ENCODE results near the gene MSL1.

Gene MSL1

GRCh38 chr17:40091691-40092397 lies 29.9 kb upstream of the MSL1 start:
- no peak for DNase-seq

GRCh38 chr17:40092581-40092980 lies 29.2 kb upstream of the MSL1 start:
- DNase-seq = no peak

GRCh38 chr17:40093005-40093579 lies 28.7 kb upstream of the MSL1 start:
- no peak for DNase-seq

- no peak for DNase-seq
These were observed 28.1 kb upstream of the MSL1 start for GRCh38 chr17:40093580-40094201.

- DNase-seq = no peak
These were observed 26.9 kb upstream of the MSL1 start for GRCh38 chr17:40094874-40095273.

- no peak for DNase-seq
These were observed 26.3 kb upstream of the MSL1 start for GRCh38 chr17:40095351-40095943.

- peak; percentile 51 to 62 for DNase-seq
These were observed 25.6 kb upstream of the MSL1 start for GRCh38 chr17:40095944-40096791.

GRCh38 chr17:40097087-40097486 lies 24.7 kb upstream of the MSL1 start:
- no peak for DNase-seq

GRCh38 chr17:40097931-40098845 lies 23.6 kb upstream of the MSL1 start:
- DNase-seq = no peak

- peak; percentile 97 for DNase-seq
These were observed 22.7 kb upstream of the MSL1 start for GRCh38 chr17:40098846-40099618.

- DNase-seq = peak; percentile 46 to 48
These were observed 22.0 kb upstream of the MSL1 start for GRCh38 chr17:40099619-40100418.

- DNase-seq = no peak
These were observed 21.4 kb upstream of the MSL1 start, which contains the start of gene NR1D1 for GRCh38 chr17:40100419-40100668. Gene NR1D1 (minus strand): TSS chr17:40100589. CDS start chr17:40100094, 495 bp downstream.

- DNase-seq = peak; percentile 94 to 96
These were observed 21.0 kb upstream of the MSL1 start for GRCh38 chr17:40100669-40101366.

GRCh38 chr17:40101367-40102210 lies 20.2 kb upstream of the MSL1 start:
- DNase-seq = no peak

- DNase-seq = no peak
These were observed 18.6 kb upstream of the MSL1 start for GRCh38 chr17:40103071-40103661.

- no peak for DNase-seq
These were observed 18.1 kb upstream of the MSL1 start for GRCh38 chr17:40103688-40104087.

- DNase-seq = no peak
These were observed 16.9 kb upstream of the MSL1 start for GRCh38 chr17:40104594-40105486.
